ENCODE data around the gene FADD.

FADD gene

GRCh38 chr11:70226183-70226582 lies 23.1 kb downstream of the FADD start:
- Histone ChIP-seq H3K9me3 (ENCODE audit: control insufficient read depth in 1 of 2, low read length in 2 of 2) (no peaks in the 10 kb centered on the region), H3K27me3 (ENCODE audit: low read depth, low read length) (no peaks in the 10 kb centered on the region), H3K27ac (ENCODE audit: low read length) (peak overlapping the region; percentile 14), H3K36me3 (ENCODE audit: control insufficient read depth in 1 of 2, insufficient read depth in 2 of 2, low read length in 2 of 2) (no peaks in the 10 kb centered on the region), H3K4me3 (ENCODE audit: low read depth in 1 of 2, low read length in 2 of 2) (no peak overlapping the region), H3K4me1 (ENCODE audit: control insufficient read depth in 1 of 2, insufficient read depth in 2 of 2, low read length in 2 of 2) (no peaks in the 10 kb centered on the region)

- no peak overlapping the region for H3K27ac ChIP-seq (ENCODE audit: low read length)
- no peaks in the 10 kb centered on the region for H3K4me1 ChIP-seq (ENCODE audit: control insufficient read depth in 1 of 2, insufficient read depth in 2 of 2, low read length in 2 of 2)
- no peaks in the 10 kb centered on the region for H3K9me3 ChIP-seq (ENCODE audit: control insufficient read depth in 1 of 2, low read length in 2 of 2)
- no peak overlapping the region for H3K4me3 ChIP-seq (ENCODE audit: low read depth in 1 of 2, low read length in 2 of 2)
- no peaks in the 10 kb centered on the region for H3K36me3 ChIP-seq (ENCODE audit: control insufficient read depth in 1 of 2, insufficient read depth in 2 of 2, low read length in 2 of 2)
- no peaks in the 10 kb centered on the region for H3K27me3 ChIP-seq (ENCODE audit: low read depth, low read length)
Observed at GRCh38 chr11:70226967-70227366, 23.9 kb downstream of the FADD start.

GRCh38 chr11:70229737-70230136 lies 26.6 kb downstream of the FADD start:
- no peak overlapping the region for H3K27ac ChIP-seq (ENCODE audit: low read length)
- no peaks in the 10 kb centered on the region for H3K27me3 ChIP-seq (ENCODE audit: low read depth, low read length)
- H3K4me1 ChIP-seq (ENCODE audit: control insufficient read depth in 1 of 2, insufficient read depth in 2 of 2, low read length in 2 of 2): no peaks in the 10 kb centered on the region
- no peak overlapping the region for H3K4me3 ChIP-seq (ENCODE audit: low read depth in 1 of 2, low read length in 2 of 2)
- H3K36me3 ChIP-seq (ENCODE audit: control insufficient read depth in 1 of 2, insufficient read depth in 2 of 2, low read length in 2 of 2): no peaks in the 10 kb centered on the region
- no peaks in the 10 kb centered on the region for H3K9me3 ChIP-seq (ENCODE audit: control insufficient read depth in 1 of 2, low read length in 2 of 2)

- Histone ChIP-seq H3K9me3 (ENCODE audit: control insufficient read depth in 1 of 2, low read length in 2 of 2) (no peaks in the 10 kb centered on the region), H3K4me1 (ENCODE audit: control insufficient read depth in 1 of 2, insufficient read depth in 2 of 2, low read length in 2 of 2) (no peaks in the 10 kb centered on the region), H3K36me3 (ENCODE audit: control insufficient read depth in 1 of 2, insufficient read depth in 2 of 2, low read length in 2 of 2) (no peaks in the 10 kb centered on the region), H3K27me3 (ENCODE audit: low read depth, low read length) (no peaks in the 10 kb centered on the region), H3K4me3 (ENCODE audit: low read depth in 1 of 2, low read length in 2 of 2) (no peak overlapping the region), H3K27ac (ENCODE audit: low read length) (no peak overlapping the region)
Observed at GRCh38 chr11:70230151-70230839, 27.2 kb downstream of the FADD start.

GRCh38 chr11:70230840-70231710 lies 28.0 kb downstream of the FADD start:
- Histone ChIP-seq H3K27me3 (ENCODE audit: low read depth, low read length) (no peaks in the 10 kb centered on the region), H3K36me3 (ENCODE audit: control insufficient read depth in 1 of 2, insufficient read depth in 2 of 2, low read length in 2 of 2) (no peaks in the 10 kb centered on the region), H3K9me3 (ENCODE audit: control insufficient read depth in 1 of 2, low read length in 2 of 2) (no peaks in the 10 kb centered on the region), H3K27ac (ENCODE audit: low read length) (no peak overlapping the region), H3K4me1 (ENCODE audit: control insufficient read depth in 1 of 2, insufficient read depth in 2 of 2, low read length in 2 of 2) (no peaks in the 10 kb centered on the region), H3K4me3 (ENCODE audit: low read depth in 1 of 2, low read length in 2 of 2) (no peak overlapping the region)

- H3K36me3 ChIP-seq (ENCODE audit: control insufficient read depth in 1 of 2, insufficient read depth in 2 of 2, low read length in 2 of 2): no peaks in the 10 kb centered on the region
- H3K9me3 ChIP-seq (ENCODE audit: control insufficient read depth in 1 of 2, low read length in 2 of 2): no peaks in the 10 kb centered on the region
- H3K4me1 ChIP-seq (ENCODE audit: control insufficient read depth in 1 of 2, insufficient read depth in 2 of 2, low read length in 2 of 2): no peaks in the 10 kb centered on the region
- no peak overlapping the region for H3K4me3 ChIP-seq (ENCODE audit: low read depth in 1 of 2, low read length in 2 of 2)
- H3K27me3 ChIP-seq (ENCODE audit: low read depth, low read length): no peaks in the 10 kb centered on the region
- H3K27ac ChIP-seq (ENCODE audit: low read length): no peak overlapping the region
Observed at GRCh38 chr11:70233034-70233433, 29.9 kb downstream of the FADD start.

GRCh38 chr11:70233511-70233934 lies 30.4 kb downstream of the FADD start:
- Histone ChIP-seq H3K27me3 (ENCODE audit: low read depth, low read length) (no peaks in the 10 kb centered on the region), H3K27ac (ENCODE audit: low read length) (no peak overlapping the region), H3K4me1 (ENCODE audit: control insufficient read depth in 1 of 2, insufficient read depth in 2 of 2, low read length in 2 of 2) (no peaks in the 10 kb centered on the region), H3K9me3 (ENCODE audit: control insufficient read depth in 1 of 2, low read length in 2 of 2) (no peaks in the 10 kb centered on the region), H3K4me3 (ENCODE audit: low read depth in 1 of 2, low read length in 2 of 2) (no peak overlapping the region), H3K36me3 (ENCODE audit: control insufficient read depth in 1 of 2, insufficient read depth in 2 of 2, low read length in 2 of 2) (no peaks in the 10 kb centered on the region)

- no peaks in the 10 kb centered on the region for H3K27me3 ChIP-seq (ENCODE audit: low read depth, low read length)
- H3K36me3 ChIP-seq (ENCODE audit: control insufficient read depth in 1 of 2, insufficient read depth in 2 of 2, low read length in 2 of 2): no peaks in the 10 kb centered on the region
- H3K4me1 ChIP-seq (ENCODE audit: control insufficient read depth in 1 of 2, insufficient read depth in 2 of 2, low read length in 2 of 2): no peaks in the 10 kb centered on the region
- H3K9me3 ChIP-seq (ENCODE audit: control insufficient read depth in 1 of 2, low read length in 2 of 2): no peaks in the 10 kb centered on the region
- H3K4me3 ChIP-seq (ENCODE audit: low read depth in 1 of 2, low read length in 2 of 2): no peak overlapping the region
- H3K27ac ChIP-seq (ENCODE audit: low read length): no peak overlapping the region
Observed at GRCh38 chr11:70233962-70234361, 30.9 kb downstream of the FADD start.

GRCh38 chr11:70240337-70240736 lies 37.2 kb downstream of the FADD start:
- H3K9me3 ChIP-seq (ENCODE audit: control insufficient read depth in 1 of 2, low read length in 2 of 2): no peaks in the 10 kb centered on the region
- H3K27ac ChIP-seq (ENCODE audit: low read length): no peak overlapping the region
- no peak overlapping the region for H3K4me3 ChIP-seq (ENCODE audit: low read depth in 1 of 2, low read length in 2 of 2)
- H3K36me3 ChIP-seq (ENCODE audit: control insufficient read depth in 1 of 2, insufficient read depth in 2 of 2, low read length in 2 of 2): no peaks in the 10 kb centered on the region
- H3K27me3 ChIP-seq (ENCODE audit: low read depth, low read length): no peaks in the 10 kb centered on the region
- no peaks in the 10 kb centered on the region for H3K4me1 ChIP-seq (ENCODE audit: control insufficient read depth in 1 of 2, insufficient read depth in 2 of 2, low read length in 2 of 2)

- H3K4me3 ChIP-seq (ENCODE audit: low read depth in 1 of 2, low read length in 2 of 2): no peak overlapping the region
- H3K27me3 ChIP-seq (ENCODE audit: low read depth, low read length): no peaks in the 10 kb centered on the region
Observed at GRCh38 chr11:70241709-70242108, 38.6 kb downstream of the FADD start.

GRCh38 chr11:70242885-70243284 lies 39.8 kb downstream of the FADD start:
- Histone ChIP-seq H3K27ac (ENCODE audit: low read length) (no peak overlapping the region), H3K27me3 (ENCODE audit: low read depth, low read length) (no peaks in the 10 kb centered on the region), H3K4me3 (ENCODE audit: low read depth in 1 of 2, low read length in 2 of 2) (no peak overlapping the region), H3K4me1 (ENCODE audit: control insufficient read depth in 1 of 2, insufficient read depth in 2 of 2, low read length in 2 of 2) (no peaks in the 10 kb centered on the region), H3K36me3 (ENCODE audit: control insufficient read depth in 1 of 2, insufficient read depth in 2 of 2, low read length in 2 of 2) (no peaks in the 10 kb centered on the region), H3K9me3 (ENCODE audit: control insufficient read depth in 1 of 2, low read length in 2 of 2) (no peaks in the 10 kb centered on the region)

More at GRCh38 chr11:70241709-70242108, 38.6 kb downstream of the FADD start:
- no peaks in the 10 kb centered on the region for H3K4me1 ChIP-seq (ENCODE audit: control insufficient read depth in 1 of 2, insufficient read depth in 2 of 2, low read length in 2 of 2)
- no peaks in the 10 kb centered on the region for H3K9me3 ChIP-seq (ENCODE audit: control insufficient read depth in 1 of 2, low read length in 2 of 2)
- H3K27ac ChIP-seq (ENCODE audit: low read length): no peak overlapping the region
- no peaks in the 10 kb centered on the region for H3K36me3 ChIP-seq (ENCODE audit: control insufficient read depth in 1 of 2, insufficient read depth in 2 of 2, low read length in 2 of 2)

All from muscle layer of duodenum (tissue), 2 donors.